K562 (cell line): Measurements from ENCODE around the gene DPEP1. TPM values are rescaled to one million over a fixed set of nuclear protein-coding genes. Genes with fewer than 3 reads are reported as not detected.

ENCODE experiments used
- ATAC-seq: fragments of 200-7000 bp; cut with Tn5 transposase; 3 replicates; pipeline ENCODE4 v1.9.1; 2020; ENCODE audit warnings: moderate library complexity
- BruUV-seq: library from RNA; stranded (reverse); fragments of 400-500 nt; replicated peaks from 2 replicates; lab custom pipeline; 2021; lab: Mats Ljungman, UMichigan
- CTCF ChIA-PET: fragments of 300-600 bp; formaldehyde crosslinking; extraction: SDS; loops from one replicate; lab custom pipeline; 2021; ENCODE audit warnings: low intra/inter-chr PET ratio; lab: Yijun Ruan, JAX
- POLR2A ChIA-PET: fragments of 300-600, 350-650 bp; sonication (Branson Sonifier 250); formaldehyde crosslinking; extraction: SDS; loops from one replicate; lab custom pipeline; 2021; ENCODE audit warnings: antibody characterized with exemption, inconsistent platforms; lab: Yijun Ruan, JAX
- DNase-seq, 4 experiments: peaks; one replicate each; pipeline versions ENCODE4 v3.0.0 to v3.0.0-alpha.2; 2011 to 2018; ENCODE audit warnings: low spot score in 3 of 4, mixed read lengths in 3 of 4; ENCODE audit errors: extremely low read depth in 1 of 4
- FAIRE-seq: peaks from 2 replicates; lab custom pipeline; 2011; peaks lifted over from hg19 to GRCh38; lab: Jason Lieb, UNC
- H2AFZ ChIP-seq: 2 replicates; pipeline ENCODE4 v1.6.0; 2011; ENCODE audit warnings: low read depth, low read length, control low read depth, inconsistent platforms
- H3K27ac ChIP-seq: fragments of 200-600 bp; 3 replicates; pipeline ENCODE4 v1.8.0; 2011; ENCODE audit warnings: low read depth, mild to moderate bottlenecking, control low read depth, inconsistent platforms, low read length, moderate library complexity, mixed read lengths; ENCODE audit errors: extremely low read depth
- H3K27me3 ChIP-seq, 2 experiments: fragments of 300-600 bp in 1 of 2; 2 replicates in 1 of 2; 3 replicates in 1 of 2; pipeline versions ENCODE4 v1.6.0 to v1.8.0; 2011; ENCODE audit warnings: inconsistent platforms in 2 of 2, low read length in 2 of 2, mild to moderate bottlenecking in 1 of 2, mixed read lengths in 1 of 2, moderate library complexity in 1 of 2; ENCODE audit not compliant: control insufficient read depth in 2 of 2, insufficient read depth in 2 of 2
- H3K36me3 ChIP-seq: fragments of 300-600 bp; 3 replicates; pipeline ENCODE4 v1.8.0; 2011; ENCODE audit warnings: mild to moderate bottlenecking, low read length, inconsistent platforms; ENCODE audit not compliant: control insufficient read depth, insufficient read depth
- H3K4me1 ChIP-seq, 2 experiments: fragments of 200-600 bp in 1 of 2; replicated peaks in 1 of 2; 2 replicates in 1 of 2; 3 replicates in 1 of 2; pipeline versions ENCODE4 v1.5.1 to v1.8.0; 2011; ENCODE audit warnings: inconsistent platforms in 2 of 2, low read length in 2 of 2, mild to moderate bottlenecking in 1 of 2, mixed read lengths in 1 of 2, moderate library complexity in 1 of 2; ENCODE audit not compliant: control insufficient read depth in 2 of 2, insufficient read depth in 2 of 2
- H3K4me2 ChIP-seq: 2 replicates; pipeline ENCODE4 v1.6.1; 2011; ENCODE audit warnings: low read length, control low read depth, inconsistent platforms, mixed read lengths; ENCODE audit not compliant: insufficient read depth
- H3K4me3 ChIP-seq: fragments of 200-600 bp; sonication (generic), shearing (Covaris generic); 2 replicates; pipeline ENCODE4 v1.5.1; 2016; ENCODE audit warnings: control low read depth, inconsistent platforms
- H3K79me2 ChIP-seq: fragments of 200-600 bp; 3 replicates; pipeline ENCODE4 v1.8.0; 2011; ENCODE audit warnings: low read length, inconsistent platforms; ENCODE audit not compliant: control insufficient read depth, insufficient read depth
- H3K9ac ChIP-seq, 2 experiments: 2 replicates each; pipeline versions ENCODE4 v1.6.0 to v1.6.1; 2011; ENCODE audit warnings: low read depth in 2 of 2, low read length in 2 of 2, control low read depth in 1 of 2, inconsistent platforms in 1 of 2, mild to moderate bottlenecking in 1 of 2, mixed read lengths in 1 of 2; ENCODE audit not compliant: insufficient read depth in 1 of 2
- H3K9me1 ChIP-seq: one replicate; pipeline ENCODE4 v1.6.0; 2011; ENCODE audit warnings: inconsistent platforms, mild to moderate bottlenecking, low read length, moderate library complexity; ENCODE audit not compliant: control insufficient read depth, insufficient read depth
- H3K9me3 ChIP-seq: replicated peaks from 2 replicates; pipeline ENCODE4 v1.5.1; 2011; ENCODE audit warnings: low read depth, low read length, inconsistent platforms; ENCODE audit not compliant: control insufficient read depth, insufficient read depth
- H4K20me1 ChIP-seq: replicated peaks from 2 replicates; pipeline ENCODE4 v1.6.1; 2011; ENCODE audit warnings: low read length, inconsistent platforms, mixed read lengths; ENCODE audit not compliant: control insufficient read depth, insufficient read depth
- BRCA1 ChIP-seq, 2 experiments: fragments of 450-650 bp in 1 of 2; sonication (generic) in 1 of 2; formaldehyde crosslinking in 1 of 2; IDR thresholded peaks; 2 replicates each; pipeline versions ENCODE4 v1.5.0 to v1.6.1; 2017 to 2020; ENCODE audit warnings: mild to moderate bottlenecking in 1 of 2, missing genetic modification reagents in 1 of 2
- CBFA2T2 ChIP-seq: fragments of 450-650 bp; conservative IDR thresholded peaks from 2 replicates; pipeline ENCODE4 v1.6.1; 2017; ENCODE audit warnings: mild to moderate bottlenecking
- CBFA2T3 ChIP-seq: fragments of 450-650 bp; IDR thresholded peaks from 2 replicates; pipeline ENCODE4 v1.6.1; 2017
- YY1 ChIP-seq, 3 experiments: IDR thresholded peaks; 2 replicates each; pipeline ENCODE4 v1.6.1; 2011; ENCODE audit warnings: low read length in 2 of 3, mild to moderate bottlenecking in 2 of 3, moderate library complexity in 2 of 3, borderline replicate concordance in 1 of 3, control low read depth in 1 of 3, low read depth in 1 of 3; ENCODE audit not compliant: insufficient read depth in 3 of 3, insufficient replicate concordance in 2 of 3, control insufficient read depth in 1 of 3, insufficient read length in 1 of 3; ENCODE audit errors: extremely low read depth in 1 of 3
- WGBS: fragments of 100-300 bp; shearing (Covaris generic); methylation state at CpG from one replicate; pipeline ENCODE4 v1.1.6; 2016; ENCODE audit warnings: low coverage, mixed read lengths; ENCODE audit not compliant: insufficient coverage; ENCODE audit errors: missing lambda C conversion rate; 5-methylcytosine and 5-hydroxymethylcytosine counted together
- in situ Hi-C: fragments of 300-500 bp; cut with MboI; formaldehyde crosslinking; loops from 4 replicates; pipeline ENCODE4 v1.15.0; 2018; ENCODE audit warnings: inconsistent platforms, mixed read lengths
- intact Hi-C: fragments of 100-400 bp; cut with micrococcal nuclease; formaldehyde crosslinking; loops from 2 replicates; pipeline ENCODE4 v1.14.2; 2022
- polyA plus RNA-seq, 8 experiments: library from polyadenylated mRNA; depleted of rRNA in 4 of 8; stranded (reverse) in 5 of 8; unstranded in 3 of 8; fragments of >200 nt; fragmentation: Nextera tagmentation in 2 of 8; fragmentation: Illumina TruSeq in 1 of 8; extraction: Ambion mirVana in 2 of 8; extraction: Trizol in 1 of 8; gene quantifications; 2 replicates each; pipeline versions ENCODE4 v1.2.1 to v1.2.3, GENCODE V29; 2011 to 2014; ENCODE audit warnings: inconsistent platforms in 1 of 8, missing spikeins in 1 of 8
- total RNA-seq, 7 experiments: library from RNA; depleted of rRNA in 6 of 7; stranded (reverse); fragments of >200 nt in 6 of 7; fragmentation: Illumina TruSeq in 2 of 7; extraction: Trizol in 2 of 7; gene quantifications; 2 replicates each; pipeline versions ENCODE4 v1.2.1 to v1.2.3, GENCODE V29; 2011 to 2021; ENCODE audit warnings: low replicate concordance in 1 of 7
- TF ChIP-seq, protein P1 (sequence below): fragments of 250-450 bp; sonication (Bioruptor Pico); IDR thresholded peaks from 2 replicates; pipeline ENCODE4 v1.9.0; 2021; ENCODE audit warnings: mild to moderate bottlenecking
- TF ChIP-seq, protein P2 (sequence below): fragments of 200-800 bp; sonication (Bioruptor generic); IDR thresholded peaks from 2 replicates; pipeline ENCODE4 v1.6.1; 2016; ENCODE audit warnings: missing genetic modification characterization, missing compliant biosample characterization

Gene DPEP1
- total and polyA plus RNA-seq, 9 of the 15 experiments (the other 6 are each of a cell fraction or from before 2014, with no cell fraction given): 0.14 to 0.31 (median 0.20) TPM; not detected in 6

DNA sequence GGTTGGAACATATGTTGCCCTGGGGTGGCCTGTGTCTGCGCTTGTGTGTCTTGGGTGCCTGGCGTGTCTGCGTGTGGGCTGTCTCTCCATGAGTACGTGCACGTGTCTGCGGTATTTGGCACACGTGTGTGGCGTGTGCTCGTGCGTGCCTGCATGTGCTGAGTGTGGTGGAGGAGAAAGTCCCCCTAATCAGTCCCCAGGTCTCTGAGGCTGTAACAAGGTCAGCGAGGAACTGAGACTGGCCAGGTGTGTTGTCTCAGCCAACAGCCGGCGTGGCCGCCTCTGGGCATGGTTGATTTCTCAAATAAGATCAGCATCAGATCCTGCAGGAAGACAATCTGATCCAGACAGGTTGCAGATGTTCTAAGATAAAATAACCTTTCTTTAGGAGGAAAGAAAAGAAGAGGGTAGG lies 41.4 kb upstream of the DPEP1 start:
- Histone ChIP-seq H4K20me1 (0 out of 2 replicates have a peak, but pooled peaks cover 5% of the 10 kb centered on the region), H3K36me3 (peaks cover 1% of the 10 kb centered on the region; the same call in 1 of the 3 replicates), H2AFZ (no peak overlapping the region), H3K4me3 (no peak overlapping the region), H3K9ac (peak overlapping the region in 1 of 2 experiments; percentile 38; a peak in 2 of 4 replicates), H3K27me3 (no peaks in the 10 kb centered on the region), H3K9me1 (peaks cover 4% of the 10 kb centered on the region), H3K79me2 (peaks cover 19% of the 10 kb centered on the region), H3K9me3 (no peaks in the 10 kb centered on the region), H3K27ac (no peak overlapping the region), H3K4me1 (peaks cover 5 to 74% of the 10 kb centered on the region in 2 experiments), H3K4me2 (no peak overlapping the region)
- no TSS peak for BruUV-seq
- CTCF ChIA-PET: no interaction called here
- intact Hi-C loops: loop anchor here (10.0 kb wide), 1 partner anchor 73 kb away; no protein-coding TSS in a partner anchor
- FAIRE-seq (no peak), DNase-seq (no peak), ATAC-seq (no peak)
- POLR2A ChIA-PET: interaction anchor here (0.6 to 1.3 kb wide), 4 partner anchors 8 to 305 kb away, joined by 3 to 6 read pairs (median 4); no protein-coding TSS in a partner anchor
- in situ Hi-C loops: no loop called here
- 69% methylated on average over 13 of the region's 14 CpGs for WGBS
- TF ChIP-seq BRCA1 (IDR thresholded peaks at IDR 0.05) (no peak), BRCA1 (CRISPR knock-in tag; IDR thresholded peaks at IDR 0.05) (no peak), CBFA2T2 (0 out of 2 replicates have a peak, but pooled peaks have one; percentile 16), CBFA2T3 (0 out of 2 replicates have a peak, but pooled peaks have one; percentile 32)

DNA sequence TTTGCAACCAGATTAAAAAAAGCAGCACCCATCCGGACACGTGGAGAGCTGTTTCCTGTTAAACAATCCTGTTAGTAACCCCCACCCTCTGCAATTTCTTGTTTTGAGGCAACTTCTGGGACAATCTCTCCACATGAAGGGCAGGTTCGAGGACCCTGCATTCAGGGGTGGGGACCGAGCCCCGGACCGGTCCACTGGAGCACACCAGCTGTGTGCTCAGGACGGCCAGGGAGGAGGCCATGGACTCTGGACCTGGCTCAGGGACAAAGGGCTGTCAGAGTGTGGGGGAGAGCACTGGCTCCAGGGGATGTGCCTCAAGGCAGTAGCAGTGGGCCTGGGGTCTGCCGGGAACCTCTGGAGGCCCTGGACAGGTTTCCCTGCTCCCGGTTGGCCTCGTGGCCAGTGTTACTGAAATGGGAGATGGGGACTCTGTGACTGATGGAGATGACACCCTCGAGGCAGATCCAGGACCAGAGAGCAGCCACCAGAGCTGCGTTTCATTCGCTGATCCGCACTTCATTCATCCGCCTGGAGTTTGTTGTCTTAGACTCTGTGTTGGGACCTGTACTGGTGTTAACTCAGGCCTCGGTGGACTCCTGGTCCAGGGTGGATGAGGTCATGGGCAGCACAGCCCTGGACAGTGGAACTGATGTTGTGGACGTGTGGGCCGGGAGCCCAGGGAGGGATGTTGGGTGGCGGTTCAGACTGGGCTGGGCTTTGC lies 40.8 kb upstream of the DPEP1 start:
- no peaks in the 10 kb centered on the region for H3K27me3 ChIP-seq
- TF ChIP-seq, protein P1, sequence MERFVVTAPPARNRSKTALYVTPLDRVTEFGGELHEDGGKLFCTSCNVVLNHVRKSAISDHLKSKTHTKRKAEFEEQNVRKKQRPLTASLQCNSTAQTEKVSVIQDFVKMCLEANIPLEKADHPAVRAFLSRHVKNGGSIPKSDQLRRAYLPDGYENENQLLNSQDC (CRISPR knock-in tag): no peak
- TF ChIP-seq, protein P2, sequence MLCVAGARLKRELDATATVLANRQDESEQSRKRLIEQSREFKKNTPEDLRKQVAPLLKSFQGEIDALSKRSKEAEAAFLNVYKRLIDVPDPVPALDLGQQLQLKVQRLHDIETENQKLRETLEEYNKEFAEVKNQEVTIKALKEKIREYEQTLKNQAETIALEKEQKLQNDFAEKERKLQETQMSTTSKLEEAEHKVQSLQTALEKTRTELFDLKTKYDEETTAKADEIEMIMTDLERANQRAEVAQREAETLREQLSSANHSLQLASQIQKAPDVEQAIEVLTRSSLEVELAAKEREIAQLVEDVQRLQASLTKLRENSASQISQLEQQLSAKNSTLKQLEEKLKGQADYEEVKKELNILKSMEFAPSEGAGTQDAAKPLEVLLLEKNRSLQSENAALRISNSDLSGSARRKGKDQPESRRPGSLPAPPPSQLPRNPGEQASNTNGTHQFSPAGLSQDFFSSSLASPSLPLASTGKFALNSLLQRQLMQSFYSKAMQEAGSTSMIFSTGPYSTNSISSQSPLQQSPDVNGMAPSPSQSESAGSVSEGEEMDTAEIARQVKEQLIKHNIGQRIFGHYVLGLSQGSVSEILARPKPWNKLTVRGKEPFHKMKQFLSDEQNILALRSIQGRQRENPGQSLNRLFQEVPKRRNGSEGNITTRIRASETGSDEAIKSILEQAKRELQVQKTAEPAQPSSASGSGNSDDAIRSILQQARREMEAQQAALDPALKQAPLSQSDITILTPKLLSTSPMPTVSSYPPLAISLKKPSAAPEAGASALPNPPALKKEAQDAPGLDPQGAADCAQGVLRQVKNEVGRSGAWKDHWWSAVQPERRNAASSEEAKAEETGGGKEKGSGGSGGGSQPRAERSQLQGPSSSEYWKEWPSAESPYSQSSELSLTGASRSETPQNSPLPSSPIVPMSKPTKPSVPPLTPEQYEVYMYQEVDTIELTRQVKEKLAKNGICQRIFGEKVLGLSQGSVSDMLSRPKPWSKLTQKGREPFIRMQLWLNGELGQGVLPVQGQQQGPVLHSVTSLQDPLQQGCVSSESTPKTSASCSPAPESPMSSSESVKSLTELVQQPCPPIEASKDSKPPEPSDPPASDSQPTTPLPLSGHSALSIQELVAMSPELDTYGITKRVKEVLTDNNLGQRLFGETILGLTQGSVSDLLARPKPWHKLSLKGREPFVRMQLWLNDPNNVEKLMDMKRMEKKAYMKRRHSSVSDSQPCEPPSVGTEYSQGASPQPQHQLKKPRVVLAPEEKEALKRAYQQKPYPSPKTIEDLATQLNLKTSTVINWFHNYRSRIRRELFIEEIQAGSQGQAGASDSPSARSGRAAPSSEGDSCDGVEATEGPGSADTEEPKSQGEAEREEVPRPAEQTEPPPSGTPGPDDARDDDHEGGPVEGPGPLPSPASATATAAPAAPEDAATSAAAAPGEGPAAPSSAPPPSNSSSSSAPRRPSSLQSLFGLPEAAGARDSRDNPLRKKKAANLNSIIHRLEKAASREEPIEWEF (CRISPR knock-in tag): no peak
- TF ChIP-seq YY1 (IDR thresholded peaks at IDR 0.05; ENCODE audit: borderline replicate concordance in 1 of 3, control insufficient read depth in 1 of 3, extremely low read depth in 1 of 3, insufficient read depth in 3 of 3, insufficient read length in 1 of 3, insufficient replicate concordance in 2 of 3, low read depth in 1 of 3, low read length in 2 of 3): no peak

More for the DNA sequence above, 40.8 kb upstream of the DPEP1 start:
- ATAC-seq (no peak), FAIRE-seq (no peak), DNase-seq (no peak)
- Histone ChIP-seq H3K79me2 (peaks cover 24% of the 10 kb centered on the region), H3K27ac (no peak overlapping the region), H3K36me3 (peaks cover 7% of the 10 kb centered on the region; the same call in 1 of the 3 replicates), H3K4me2 (no peak overlapping the region), H3K4me1 (peaks cover 5 to 76% of the 10 kb centered on the region in 2 experiments), H3K9ac (peak overlapping the region in 1 of 2 experiments; percentile 75; a peak in 1 of 4 replicates), H2AFZ (0 out of 2 replicates have a peak overlapping the region, but pooled peaks have one; percentile 5), H3K4me3 (no peak overlapping the region), H3K9me3 (no peaks in the 10 kb centered on the region), H3K9me1 (peaks cover 4% of the 10 kb centered on the region), H4K20me1 (0 out of 2 replicates have a peak, but pooled peaks cover 2% of the 10 kb centered on the region)
- WGBS: 72% methylated on average over 18 of the region's 19 CpGs
- CTCF ChIA-PET: no interaction called here
- no TSS peak for BruUV-seq
- POLR2A ChIA-PET: interaction anchor here (0.6 to 1.3 kb wide), 4 partner anchors 9 to 305 kb away, joined by 3 to 6 read pairs (median 4); no protein-coding TSS in a partner anchor
- intact Hi-C loops (loop anchor here (10.0 kb wide), 1 partner anchor 72 kb away; no protein-coding TSS in a partner anchor), in situ Hi-C loops (no loop called here)
